ENCODE results near the gene S100Z. TPM values are rescaled to one million over a fixed set of nuclear protein-coding genes. Genes with fewer than 3 reads are reported as not detected.

S100Z gene
- polyA plus RNA-seq, 2 of the 4 experiments (the other 2 are of a cell fraction): not detected

DNA sequence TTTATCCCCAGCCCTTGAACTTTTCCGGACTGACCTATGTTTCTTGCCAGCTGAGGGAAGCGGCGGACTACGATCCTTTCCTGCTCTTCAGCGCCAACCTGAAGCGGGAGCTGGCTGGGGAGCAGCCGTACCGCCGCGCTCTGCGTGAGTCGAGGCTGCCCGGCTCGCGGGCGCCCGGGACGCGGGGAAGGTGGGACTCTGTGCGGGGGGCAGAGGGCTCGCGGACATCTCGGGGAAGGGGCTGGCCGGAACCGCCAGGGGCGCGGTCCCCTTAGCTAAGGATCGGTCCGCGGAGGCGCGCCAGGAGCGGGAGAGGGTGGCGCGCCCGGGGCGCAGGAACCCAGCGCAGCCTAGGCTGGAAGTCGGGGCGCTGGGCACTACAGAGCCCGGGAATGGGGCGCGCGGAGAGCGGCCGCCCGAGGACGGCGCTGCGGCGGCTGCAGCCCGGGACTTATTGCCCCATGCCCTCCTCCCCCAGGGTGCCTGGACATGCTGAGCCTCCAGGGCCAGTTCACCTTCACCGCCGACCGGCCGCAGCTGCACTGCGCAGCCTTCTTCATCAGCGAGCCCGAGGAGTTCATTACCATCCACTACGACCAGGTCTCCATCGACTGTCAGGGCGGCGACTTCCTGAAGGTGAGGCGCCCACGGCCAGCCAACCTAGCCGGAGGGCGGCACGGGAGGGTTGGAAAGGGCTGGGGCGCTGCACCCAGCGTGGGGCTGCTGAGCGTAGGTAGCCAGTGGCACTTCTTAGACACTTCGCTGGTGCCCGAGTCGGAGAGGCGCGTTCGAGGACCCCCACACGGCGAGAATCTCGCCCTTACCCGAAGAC lies 104.0 kb downstream of the S100Z start:
- Histone ChIP-seq H3K4me1 (no peaks in the 10 kb centered on the region), H3K4me3 (peak overlapping the region; percentile 39), H3K27ac (peak overlapping the region in 1 of 2 experiments; percentile 21; a peak in 2 of 6 replicates), H3K9me3 (no peaks in the 10 kb centered on the region), H3K4me2 (peak overlapping the region; percentile 91)
- 37% methylated on average over 53 of the region's 81 CpGs for WGBS (ENCODE audit: missing lambda C conversion rate)
- peak; percentile 68 to 77 for ATAC-seq
- TF ChIP-seq CHD2 (IDR thresholded peaks at IDR 0.05; ENCODE audit: low read length, partially characterized antibody) (no peak), CTCF (IDR thresholded peaks at IDR 0.05) (no peak), HDAC2 (IDR thresholded peaks at IDR 0.05) (no peak), EHMT2 (IDR thresholded peaks at IDR 0.05; ENCODE audit: low read depth) (no peak), GATA3 (IDR thresholded peaks at IDR 0.05; ENCODE audit: borderline replicate concordance) (no peak), RFX5 (IDR thresholded peaks at IDR 0.05) (no peak), HOXB13 (CRISPR knock-in tag; IDR thresholded peaks at IDR 0.05; ENCODE audit: low read depth) (no peak), JUNB (IDR thresholded peaks at IDR 0.05) (no peak), EHF (CRISPR knock-in tag; IDR thresholded peaks at IDR 0.05) (no peak), SREBF2 (IDR thresholded peaks at IDR 0.05) (no peak), HES2 (IDR thresholded peaks at IDR 0.05) (no peak)
- TF ChIP-seq, protein P1, sequence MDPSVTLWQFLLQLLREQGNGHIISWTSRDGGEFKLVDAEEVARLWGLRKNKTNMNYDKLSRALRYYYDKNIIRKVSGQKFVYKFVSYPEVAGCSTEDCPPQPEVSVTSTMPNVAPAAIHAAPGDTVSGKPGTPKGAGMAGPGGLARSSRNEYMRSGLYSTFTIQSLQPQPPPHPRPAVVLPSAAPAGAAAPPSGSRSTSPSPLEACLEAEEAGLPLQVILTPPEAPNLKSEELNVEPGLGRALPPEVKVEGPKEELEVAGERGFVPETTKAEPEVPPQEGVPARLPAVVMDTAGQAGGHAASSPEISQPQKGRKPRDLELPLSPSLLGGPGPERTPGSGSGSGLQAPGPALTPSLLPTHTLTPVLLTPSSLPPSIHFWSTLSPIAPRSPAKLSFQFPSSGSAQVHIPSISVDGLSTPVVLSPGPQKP (IDR thresholded peaks at IDR 0.05; ENCODE audit: low read depth, low read length): no peak
- TF ChIP-seq, protein P2, sequence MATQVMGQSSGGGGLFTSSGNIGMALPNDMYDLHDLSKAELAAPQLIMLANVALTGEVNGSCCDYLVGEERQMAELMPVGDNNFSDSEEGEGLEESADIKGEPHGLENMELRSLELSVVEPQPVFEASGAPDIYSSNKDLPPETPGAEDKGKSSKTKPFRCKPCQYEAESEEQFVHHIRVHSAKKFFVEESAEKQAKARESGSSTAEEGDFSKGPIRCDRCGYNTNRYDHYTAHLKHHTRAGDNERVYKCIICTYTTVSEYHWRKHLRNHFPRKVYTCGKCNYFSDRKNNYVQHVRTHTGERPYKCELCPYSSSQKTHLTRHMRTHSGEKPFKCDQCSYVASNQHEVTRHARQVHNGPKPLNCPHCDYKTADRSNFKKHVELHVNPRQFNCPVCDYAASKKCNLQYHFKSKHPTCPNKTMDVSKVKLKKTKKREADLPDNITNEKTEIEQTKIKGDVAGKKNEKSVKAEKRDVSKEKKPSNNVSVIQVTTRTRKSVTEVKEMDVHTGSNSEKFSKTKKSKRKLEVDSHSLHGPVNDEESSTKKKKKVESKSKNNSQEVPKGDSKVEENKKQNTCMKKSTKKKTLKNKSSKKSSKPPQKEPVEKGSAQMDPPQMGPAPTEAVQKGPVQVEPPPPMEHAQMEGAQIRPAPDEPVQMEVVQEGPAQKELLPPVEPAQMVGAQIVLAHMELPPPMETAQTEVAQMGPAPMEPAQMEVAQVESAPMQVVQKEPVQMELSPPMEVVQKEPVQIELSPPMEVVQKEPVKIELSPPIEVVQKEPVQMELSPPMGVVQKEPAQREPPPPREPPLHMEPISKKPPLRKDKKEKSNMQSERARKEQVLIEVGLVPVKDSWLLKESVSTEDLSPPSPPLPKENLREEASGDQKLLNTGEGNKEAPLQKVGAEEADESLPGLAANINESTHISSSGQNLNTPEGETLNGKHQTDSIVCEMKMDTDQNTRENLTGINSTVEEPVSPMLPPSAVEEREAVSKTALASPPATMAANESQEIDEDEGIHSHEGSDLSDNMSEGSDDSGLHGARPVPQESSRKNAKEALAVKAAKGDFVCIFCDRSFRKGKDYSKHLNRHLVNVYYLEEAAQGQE (IDR thresholded peaks at IDR 0.05): no peak
- TF ChIP-seq, protein P3, sequence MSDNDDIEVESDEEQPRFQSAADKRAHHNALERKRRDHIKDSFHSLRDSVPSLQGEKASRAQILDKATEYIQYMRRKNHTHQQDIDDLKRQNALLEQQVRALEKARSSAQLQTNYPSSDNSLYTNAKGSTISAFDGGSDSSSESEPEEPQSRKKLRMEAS (IDR thresholded peaks at IDR 0.05): no peak
- FAIRE-seq: no peak
- CTCF ChIA-PET: interaction anchor here (2.5 kb wide), 1 partner anchor 24 kb away, joined by 7 read pairs; no protein-coding TSS in a partner anchor
- POLR2A ChIA-PET: no interaction called here
- peak in 1 of 2 experiments; percentile 11 for DNase-seq (ENCODE audit: low read depth in 1 of 2, low spot score in 1 of 2)

GRCh38 chr5:76954383-76954763 lies 104.6 kb downstream of the S100Z start:
- no peak for ATAC-seq
- 71% methylated on average over 25 of the region's 25 CpGs for WGBS (ENCODE audit: missing lambda C conversion rate)
- Histone ChIP-seq H3K4me1 (no peaks in the 10 kb centered on the region), H3K9me3 (no peaks in the 10 kb centered on the region), H3K27ac (no peak overlapping the region), H3K4me3 (peak overlapping the region; percentile 39; the same call in 2 of the 3 replicates), H3K4me2 (peak overlapping the region; percentile 91)
- ChIA-PET POLR2A (no interaction called here), CTCF (interaction anchor here (1.2 to 2.5 kb wide), 2 partner anchors 24 to 123 kb away, joined by 4 to 7 read pairs; no protein-coding TSS in a partner anchor)
- no peak for FAIRE-seq
- DNase-seq (ENCODE audit: low read depth in 1 of 2, low spot score in 1 of 2): no peak
- TF ChIP-seq CEBPB (IDR thresholded peaks at IDR 0.05) (0 out of 4 replicates have a peak, but pooled peaks of 1 of the 2 experiments have one; percentile 11), ZNF302 (CRISPR knock-in tag; IDR thresholded peaks at IDR 0.05) (no peak)

Measured in A549 (cell line).